ENCODE data around the gene HES7. TPM values are rescaled to one million over a fixed set of nuclear protein-coding genes. Genes with fewer than 3 reads are reported as not detected.

HES7 gene
- total RNA-seq, 2 donors from 2014 or later: 0.34 TPM; not detected in 1

DNA sequence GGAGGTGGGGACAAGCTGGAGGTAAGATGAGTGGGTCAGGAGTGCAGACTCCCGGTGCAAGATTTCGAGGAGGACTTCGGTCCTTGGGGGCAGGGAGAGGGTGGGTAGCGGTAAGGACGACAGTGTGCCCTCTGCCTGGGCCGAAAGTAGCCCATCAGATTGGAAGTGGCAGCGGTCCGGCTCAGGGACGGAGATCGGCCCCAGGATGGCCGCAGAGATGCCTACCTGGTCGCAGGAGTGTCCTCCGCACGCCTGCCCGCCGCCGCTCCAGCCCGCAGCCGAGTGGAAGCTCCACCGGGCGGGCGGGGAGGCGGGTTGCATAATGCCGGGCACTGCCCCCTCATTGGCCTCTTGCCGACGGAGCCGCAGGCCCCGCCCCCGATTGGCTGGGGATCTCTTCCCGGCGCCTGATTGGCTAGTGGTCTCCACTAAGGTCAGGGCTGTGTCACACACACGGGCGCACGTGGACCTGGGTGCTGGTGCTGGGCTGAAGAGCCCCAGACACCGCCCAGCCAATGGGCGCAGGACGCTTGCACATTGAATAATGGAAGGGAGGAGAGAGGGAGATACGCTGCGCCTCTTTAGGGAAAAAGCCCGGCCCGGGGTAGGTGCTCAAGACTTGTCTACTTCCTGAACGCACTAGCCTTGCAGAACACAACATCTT lies 28.3 kb upstream of the HES7 start, which contains the start of gene PER1:
Gene PER1 (minus strand): TSS at position 293 of the 664 bp plus-strand sequence. CDS start 1,698 bp downstream, outside the sequence.
- DNase-seq (ENCODE audit: low spot score): peak; percentile 95
- H3K4me3 ChIP-seq: peak within 1 kb of the TSS; percentile 51 to 95
- WGBS: 2% methylated on average over 38 of the region's 42 CpGs
- H3K27me3 ChIP-seq (replicated peaks; ENCODE audit: insufficient read depth): no peaks in the 10 kb centered on the region
- peaks cover 26 to 35% of the 10 kb centered on the region in 2 donors for H3K36me3 ChIP-seq
- H3K4me1 ChIP-seq (replicated peaks): peaks cover 17% of the 10 kb centered on the region
- no peaks in the 10 kb centered on the region for H3K9me3 ChIP-seq
- TF ChIP-seq POLR2A (IDR thresholded peaks at IDR 0.05) (peak; percentile 96), POLR2AphosphoS5 (IDR thresholded peaks at IDR 0.05) (peak; percentile 98), CTCF (IDR thresholded peaks at IDR 0.05) (peak in 1 of 4 experiments; percentile 19)
- intact Hi-C loops (cut with DNase I): loop anchor here (10.0 kb wide), 1 partner anchor 307 kb away; no protein-coding TSS in a partner anchor
- H3K27ac ChIP-seq: peak within 1 kb of the TSS; percentile 100

- intact Hi-C loops (cut with DNase I): loop anchor here (10.0 kb wide), 1 partner anchor 307 kb away; no protein-coding TSS in a partner anchor
- Histone ChIP-seq H3K36me3 (peaks cover 32 to 41% of the 10 kb centered on the region in 2 donors), H3K27me3 (replicated peaks; ENCODE audit: insufficient read depth) (no peaks in the 10 kb centered on the region), H3K27ac (peak overlapping the region; percentile 100), H3K4me1 (replicated peaks) (peaks cover 17% of the 10 kb centered on the region), H3K4me3 (peak overlapping the region; percentile 51 to 95), H3K9me3 (no peaks in the 10 kb centered on the region)
- peak; percentile 51 for TF ChIP-seq POLR2AphosphoS5 (IDR thresholded peaks at IDR 0.05)
- TF ChIP-seq POLR2A (IDR thresholded peaks at IDR 0.05): no peak
- 4% methylated on average over 22 of the region's 22 CpGs for WGBS
- peak; percentile 83 for DNase-seq (ENCODE audit: low spot score)
Observed at GRCh38 chr17:8151641-8152111, 27.8 kb upstream of the HES7 start.

GRCh38 chr17:8151120-8151640 lies 27.3 kb upstream of the HES7 start:
- H3K36me3 ChIP-seq: peaks cover 37 to 46% of the 10 kb centered on the region in 2 donors
- H3K4me3 ChIP-seq: peak overlapping the region; percentile 51 to 95
- peak overlapping the region; percentile 100 for H3K27ac ChIP-seq
- intact Hi-C loops (cut with DNase I): loop anchor here (10.0 kb wide), 1 partner anchor 306 kb away; no protein-coding TSS in a partner anchor
- DNase-seq (ENCODE audit: low spot score): peak; percentile 77
- TF ChIP-seq POLR2AphosphoS5 (IDR thresholded peaks at IDR 0.05): peak; percentile 97
- peak; percentile 55 for TF ChIP-seq POLR2A (IDR thresholded peaks at IDR 0.05)
- TF ChIP-seq CTCF (IDR thresholded peaks at IDR 0.05): peak in 1 of 4 experiments; percentile 33
- WGBS: 15% methylated on average over 38 of the region's 38 CpGs
- H3K9me3 ChIP-seq: no peaks in the 10 kb centered on the region
- H3K27me3 ChIP-seq (replicated peaks; ENCODE audit: insufficient read depth): no peaks in the 10 kb centered on the region
- peaks cover 17% of the 10 kb centered on the region for H3K4me1 ChIP-seq (replicated peaks)

DNA sequence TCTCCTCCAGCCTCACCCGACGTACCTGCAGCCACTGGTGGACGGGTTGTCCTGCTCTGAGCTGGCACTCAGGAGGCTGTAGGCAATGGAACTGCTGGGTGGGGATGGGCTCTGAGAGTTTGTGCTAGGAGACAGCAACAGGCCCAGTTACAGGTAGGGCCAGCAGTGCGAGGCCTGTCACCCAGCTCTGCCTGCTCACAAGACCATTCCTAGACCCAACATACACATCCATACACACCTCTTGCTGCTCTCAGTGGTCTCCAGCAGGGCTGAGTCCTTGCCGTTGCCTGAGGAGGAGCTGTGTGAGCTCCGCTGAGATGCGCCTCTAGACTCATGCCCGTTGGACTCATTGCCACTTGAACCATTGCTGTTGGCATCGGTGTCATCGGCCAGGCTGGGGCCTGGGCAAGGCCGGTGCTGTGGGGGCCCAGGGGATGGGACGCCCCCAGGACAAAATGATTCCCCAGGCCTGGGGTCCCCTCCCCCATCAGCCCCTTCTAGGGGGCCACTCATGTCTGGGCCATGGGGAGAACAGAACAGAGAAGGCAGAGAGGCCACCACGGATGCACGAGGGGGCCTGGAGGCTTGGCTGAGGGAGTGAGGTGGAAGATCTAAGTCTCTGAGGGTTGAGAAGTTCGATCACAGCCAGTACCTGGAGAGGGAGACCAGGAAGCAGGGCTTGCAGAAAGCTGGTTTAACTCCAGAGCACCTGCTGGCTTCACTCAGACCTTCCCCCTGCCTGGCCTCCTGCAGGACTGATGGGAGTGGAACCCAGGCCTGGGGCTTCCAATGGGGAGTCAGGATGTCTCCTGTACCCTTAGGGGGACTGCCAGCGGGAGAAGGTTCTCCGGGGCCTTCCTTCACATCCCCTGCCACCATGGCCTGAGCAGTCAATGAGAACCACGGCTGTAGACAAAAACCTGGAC lies 26.6 kb upstream of the HES7 start:
- H3K36me3 ChIP-seq: peaks cover 44 to 53% of the 10 kb centered on the region in 2 donors

DNA sequence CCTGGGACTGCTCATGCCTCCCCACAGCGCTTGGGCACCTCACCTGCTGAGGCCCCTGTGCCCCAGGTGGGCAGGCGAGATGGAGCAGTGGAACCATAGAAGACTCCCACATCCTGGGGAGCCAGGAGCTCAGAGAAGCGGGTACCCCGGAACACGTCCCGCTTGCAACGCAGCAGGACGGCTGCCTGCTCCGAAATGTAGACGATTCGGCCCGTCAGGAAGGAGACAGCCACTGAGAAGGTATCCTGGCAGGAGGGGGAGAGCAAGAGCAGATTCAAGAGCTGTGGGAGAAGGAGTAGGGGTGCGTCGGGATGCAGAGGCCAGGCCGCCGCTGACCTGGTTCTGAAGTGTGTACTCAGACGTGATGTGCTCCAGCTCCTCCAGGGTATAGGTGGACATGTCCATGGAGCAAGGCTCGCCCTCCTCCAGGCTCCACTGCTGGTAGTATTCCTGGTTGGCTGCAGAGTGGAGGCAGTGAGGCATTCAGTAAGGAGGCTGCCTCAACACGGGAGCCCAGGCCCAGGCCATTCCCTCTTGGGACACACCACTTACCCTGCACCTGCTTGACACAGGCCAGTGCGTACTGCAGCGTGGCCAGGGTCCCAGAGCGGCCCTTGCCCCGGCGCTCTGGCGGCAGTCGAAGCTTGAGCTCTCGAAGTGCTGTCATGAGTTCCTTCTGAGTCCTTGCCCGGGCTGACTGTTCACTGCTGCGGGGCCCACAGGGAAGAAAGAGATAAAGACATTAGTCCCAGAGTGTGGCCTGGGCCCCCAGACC lies 25.7 kb upstream of the HES7 start:
- H3K4me1 ChIP-seq (replicated peaks): peaks cover 17% of the 10 kb centered on the region
- no peak for TF ChIP-seq CTCF (IDR thresholded peaks at IDR 0.05)
- TF ChIP-seq POLR2AphosphoS5 (IDR thresholded peaks at IDR 0.05): no peak
- no peak for TF ChIP-seq POLR2A (IDR thresholded peaks at IDR 0.05)
- 91% methylated on average over 29 of the region's 29 CpGs for WGBS
- intact Hi-C loops (cut with DNase I): loop anchor here (10.0 kb wide), 1 partner anchor 305 kb away; no protein-coding TSS in a partner anchor
- no peak overlapping the region for H3K4me3 ChIP-seq
- H3K9me3 ChIP-seq: no peaks in the 10 kb centered on the region
- H3K27ac ChIP-seq: peak overlapping the region; percentile 100
- peaks cover 51 to 62% of the 10 kb centered on the region in 2 donors for H3K36me3 ChIP-seq
- no peak for DNase-seq (ENCODE audit: low spot score)
- no peaks in the 10 kb centered on the region for H3K27me3 ChIP-seq (replicated peaks; ENCODE audit: insufficient read depth)

More for the DNA sequence above, 26.6 kb upstream of the HES7 start:
- no peaks in the 10 kb centered on the region for H3K9me3 ChIP-seq
- peak overlapping the region; percentile 100 for H3K27ac ChIP-seq
- 81% methylated on average over 15 of the region's 18 CpGs for WGBS
- peaks cover 17% of the 10 kb centered on the region for H3K4me1 ChIP-seq (replicated peaks)
- TF ChIP-seq POLR2A (IDR thresholded peaks at IDR 0.05): no peak
- H3K27me3 ChIP-seq (replicated peaks; ENCODE audit: insufficient read depth): no peaks in the 10 kb centered on the region
- peak overlapping the region; percentile 51 to 95 for H3K4me3 ChIP-seq
- no peak for DNase-seq (ENCODE audit: low spot score)
- intact Hi-C loops (cut with DNase I): loop anchor here (10.0 kb wide), 1 partner anchor 306 kb away; no protein-coding TSS in a partner anchor
